Liver (tissue), 9 donors: ENCODE results near the gene PAX4. TPM values are rescaled to one million over a fixed set of nuclear protein-coding genes. Genes with fewer than 3 reads are reported as not detected.

Experiments
- DNase-seq: peaks from one replicate; pipeline ENCODE4 v3.0.0-alpha.2; 2017; ENCODE audit warnings: low spot score
- H3K27ac ChIP-seq, 2 donors: one replicate each; pipeline ENCODE4 v1.7.0; 2013; ENCODE audit warnings: inconsistent platforms in 2 of 2, low read length in 2 of 2, control low read depth in 1 of 2, low read depth in 1 of 2, mild to moderate bottlenecking in 1 of 2
- H3K27me3 ChIP-seq, 4 donors: one replicate each; pipeline versions ENCODE4 v1.6.1 to v1.7.0; 2013; ENCODE audit warnings: low read length in 3 of 4, inconsistent platforms in 1 of 4, mild to moderate bottlenecking in 1 of 4, moderate library complexity in 1 of 4; ENCODE audit not compliant: control insufficient read depth in 4 of 4, insufficient read depth in 4 of 4
- H3K36me3 ChIP-seq, 4 donors: one replicate each; pipeline versions ENCODE4 v1.6.1 to v1.7.0; 2013; ENCODE audit warnings: low read length in 3 of 4, mild to moderate bottlenecking in 3 of 4, low read depth in 1 of 4, moderate library complexity in 1 of 4; ENCODE audit not compliant: control insufficient read depth in 4 of 4, insufficient read depth in 3 of 4
- H3K4me1 ChIP-seq, 4 donors: one replicate each; pipeline versions ENCODE4 v1.6.1 to v1.7.0; 2013; ENCODE audit warnings: low read length in 3 of 4, mild to moderate bottlenecking in 3 of 4, moderate library complexity in 1 of 4; ENCODE audit not compliant: control insufficient read depth in 4 of 4, insufficient read depth in 4 of 4
- H3K4me3 ChIP-seq, 3 donors: one replicate each; pipeline versions ENCODE4 v1.6.1 to v1.7.0; 2013; ENCODE audit warnings: low read length in 3 of 3, control low read depth in 1 of 3, low read depth in 1 of 3, mild to moderate bottlenecking in 1 of 3
- H3K9ac ChIP-seq, 2 donors: one replicate each; pipeline ENCODE4 v1.7.0; 2013; ENCODE audit warnings: low read length in 2 of 2, mild to moderate bottlenecking in 2 of 2, moderate library complexity in 2 of 2, control low read depth in 1 of 2, low read depth in 1 of 2
- H3K9me3 ChIP-seq, 4 donors: one replicate each; pipeline versions ENCODE4 v1.6.1 to v1.7.0; 2013; ENCODE audit warnings: low read length in 3 of 4; ENCODE audit not compliant: control insufficient read depth in 4 of 4
- FOXA1 ChIP-seq: IDR thresholded peaks from 2 replicates; pipeline ENCODE4 v1.6.1; 2016; ENCODE audit warnings: antibody characterized with exemption
- FOXA2 ChIP-seq: IDR thresholded peaks from 2 replicates; pipeline ENCODE4 v1.6.1; 2016; ENCODE audit warnings: antibody characterized with exemption
- GABPA ChIP-seq, 2 donors: IDR thresholded peaks in 1 of 2; conservative IDR thresholded peaks in 1 of 2; 2 replicates each; pipeline ENCODE4 v1.6.1; 2016; ENCODE audit warnings: antibody characterized with exemption in 2 of 2, mild to moderate bottlenecking in 1 of 2, moderate library complexity in 1 of 2
- HNF4A ChIP-seq, 2 donors: conservative IDR thresholded peaks; 2 replicates each; pipeline ENCODE4 v1.6.1; 2016; ENCODE audit warnings: antibody characterized with exemption in 2 of 2, mild to moderate bottlenecking in 2 of 2
- HNF4G ChIP-seq: IDR thresholded peaks from 2 replicates; pipeline ENCODE4 v1.6.1; 2016; ENCODE audit warnings: antibody characterized with exemption
- RAD21 ChIP-seq, 2 donors: IDR thresholded peaks; 2 replicates each; pipeline ENCODE4 v1.6.1; 2016; ENCODE audit warnings: antibody characterized with exemption in 2 of 2, mild to moderate bottlenecking in 2 of 2
- RXRA ChIP-seq, 2 donors: IDR thresholded peaks; 2 replicates each; pipeline ENCODE4 v1.6.1; 2017 to 2018; ENCODE audit warnings: antibody characterized with exemption in 2 of 2, mild to moderate bottlenecking in 1 of 2
- SP1 ChIP-seq: IDR thresholded peaks from 2 replicates; pipeline ENCODE4 v1.6.1; 2018; ENCODE audit warnings: antibody characterized with exemption, mild to moderate bottlenecking
- TAF1 ChIP-seq: conservative IDR thresholded peaks from 2 replicates; pipeline ENCODE4 v1.6.1; 2016; ENCODE audit warnings: antibody characterized with exemption, mild to moderate bottlenecking
- WGBS: extraction: QIAGEN DNeasy Blood & Tissue Kit; methylation state at CpG from one replicate; pipeline ENCODE4 v1.1.7; 2013; 5-methylcytosine and 5-hydroxymethylcytosine counted together
- polyA plus RNA-seq, 2 donors: library from polyadenylated mRNA; stranded (reverse) in 1 of 2; unstranded in 1 of 2; fragments of 200-250 nt in 1 of 2; fragments of >200 nt in 1 of 2; fragmentation: Nextera tagmentation in 1 of 2; extraction: Ambion mirVana in 1 of 2; gene quantifications; one replicate each; pipeline versions ENCODE4 v1.2.1 to v1.2.3, GENCODE V29; 2013 to 2015
- total RNA-seq, 2 donors: library from RNA; depleted of rRNA; stranded (reverse); fragments of >200 nt; gene quantifications; one replicate each; pipeline ENCODE4 v1.2.3, GENCODE V29; 2014
- TF ChIP-seq, protein P1 (sequence below): IDR thresholded peaks from 2 replicates; pipeline ENCODE4 v1.6.1; 2016; ENCODE audit warnings: antibody characterized with exemption
- TF ChIP-seq, protein P2 (sequence below): fragments of 150-350 bp; IDR thresholded peaks from 2 replicates; pipeline ENCODE4 v1.5.1; 2017; ENCODE audit warnings: improper control_type of control experiment, low read depth, low read length; ENCODE audit not compliant: missing input control
- TF ChIP-seq, protein P3 (sequence below): IDR thresholded peaks from 2 replicates; pipeline ENCODE4 v1.6.1; 2016; ENCODE audit warnings: antibody characterized with exemption, mild to moderate bottlenecking
- TF ChIP-seq, protein P4 (sequence below): IDR thresholded peaks from 2 replicates; pipeline ENCODE4 v1.6.1; 2016; ENCODE audit warnings: antibody characterized with exemption
- donor health status: healthy.
- donor health status: healthy.
- donor health status: healthy.
- donor health status: healthy.
- donor health status: healthy.

Gene PAX4
- total and polyA plus RNA-seq, 4 donors: not detected

DNA sequence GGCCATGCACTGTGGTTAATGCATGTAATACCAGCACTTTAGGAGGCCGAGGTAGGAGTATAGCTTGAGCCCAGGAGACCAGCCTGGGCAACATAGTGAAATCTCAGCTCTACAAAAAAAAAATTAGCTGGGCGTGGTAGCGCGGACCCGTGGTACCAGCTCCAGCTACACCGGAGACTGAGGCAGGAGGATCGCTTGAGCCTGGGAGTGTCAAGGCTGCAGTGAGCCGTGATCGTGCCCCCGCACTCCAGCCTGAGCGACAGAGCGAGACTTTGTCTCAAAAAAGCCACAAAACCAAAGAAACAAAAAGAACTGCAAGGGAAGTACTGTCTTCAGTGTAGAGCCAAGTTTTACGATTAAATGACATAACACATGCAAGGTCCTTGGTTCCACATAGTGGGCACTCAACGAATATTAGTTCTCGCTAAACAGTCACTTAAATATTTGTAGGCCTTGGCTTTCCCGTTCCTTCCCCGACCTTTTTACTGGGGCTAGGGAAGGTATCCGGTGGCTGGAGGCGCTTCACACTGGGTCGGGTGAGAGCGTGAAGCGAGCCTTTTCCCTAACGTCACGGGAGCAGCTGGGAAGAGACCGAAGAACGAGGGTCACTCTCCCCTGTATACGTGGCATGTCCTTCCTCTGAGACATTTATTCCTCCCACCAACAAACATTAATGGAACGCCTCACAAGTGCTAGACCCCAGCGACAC, 33.1 kb upstream of the PAX4 start:
- H3K36me3 ChIP-seq: no peaks in the 10 kb centered on the region
- H3K4me1 ChIP-seq: peaks cover 4 to 38% (median 23%) of the 10 kb centered on the region in 4 donors
- peak overlapping the region; percentile 57 to 80 (median 72) for H3K4me3 ChIP-seq
- 41% methylated on average over 29 of the region's 29 CpGs for WGBS
- peak overlapping the region; percentile 69 to 90 for H3K9ac ChIP-seq
- DNase-seq: no peak
- peak overlapping the region; percentile 92 to 96 for H3K27ac ChIP-seq
- TF ChIP-seq, protein P1, sequence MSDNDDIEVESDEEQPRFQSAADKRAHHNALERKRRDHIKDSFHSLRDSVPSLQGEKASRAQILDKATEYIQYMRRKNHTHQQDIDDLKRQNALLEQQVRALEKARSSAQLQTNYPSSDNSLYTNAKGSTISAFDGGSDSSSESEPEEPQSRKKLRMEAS: peak; percentile 28
- no peak for TF ChIP-seq FOXA1
- H3K9me3 ChIP-seq: no peaks in the 10 kb centered on the region
- H3K27me3 ChIP-seq: no peaks in the 10 kb centered on the region

DNA sequence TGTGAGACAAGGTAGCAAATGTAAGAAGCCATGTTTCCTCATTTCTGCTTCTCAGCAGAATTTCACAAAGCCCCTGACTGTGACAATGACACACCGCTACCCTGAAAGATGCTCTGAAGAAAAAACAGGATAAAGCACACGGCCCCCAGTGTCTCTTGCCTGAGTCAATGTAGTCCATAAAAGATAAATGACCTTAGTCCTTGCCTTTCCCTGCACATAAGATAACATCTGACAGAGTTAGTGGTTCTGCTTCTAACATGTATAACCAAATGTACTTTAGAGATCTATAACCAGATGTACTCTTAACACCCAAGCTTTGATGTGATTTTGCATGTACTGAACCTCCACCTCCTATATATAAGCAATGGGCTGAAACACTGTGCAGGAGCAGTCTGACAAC, 31.0 kb upstream of the PAX4 start:
- peaks cover 3 to 19% (median 10%) of the 10 kb centered on the region in 4 donors for H3K4me1 ChIP-seq
- WGBS: 88% methylated on average over 2 of the region's 2 CpGs
- no peaks in the 10 kb centered on the region for H3K9me3 ChIP-seq
- no peak overlapping the region for H3K4me3 ChIP-seq
- H3K27ac ChIP-seq: no peak overlapping the region
- H3K27me3 ChIP-seq: no peaks in the 10 kb centered on the region
- DNase-seq: no peak
- no peak overlapping the region for H3K9ac ChIP-seq
- TF ChIP-seq HNF4A (conservative IDR thresholded peaks at IDR 0.05) (no peak), FOXA1 (no peak), HNF4G (no peak), GABPA (IDR thresholded peaks at IDR 0.05 in 1 of 2, conservative IDR thresholded peaks at IDR 0.05 in 1 of 2) (no peak), RAD21 (IDR thresholded peaks at IDR 0.05) (no peak), FOXA2 (no peak), TAF1 (no peak), RXRA (IDR thresholded peaks at IDR 0.05) (no peak), SP1 (no peak)
- TF ChIP-seq, protein P2, sequence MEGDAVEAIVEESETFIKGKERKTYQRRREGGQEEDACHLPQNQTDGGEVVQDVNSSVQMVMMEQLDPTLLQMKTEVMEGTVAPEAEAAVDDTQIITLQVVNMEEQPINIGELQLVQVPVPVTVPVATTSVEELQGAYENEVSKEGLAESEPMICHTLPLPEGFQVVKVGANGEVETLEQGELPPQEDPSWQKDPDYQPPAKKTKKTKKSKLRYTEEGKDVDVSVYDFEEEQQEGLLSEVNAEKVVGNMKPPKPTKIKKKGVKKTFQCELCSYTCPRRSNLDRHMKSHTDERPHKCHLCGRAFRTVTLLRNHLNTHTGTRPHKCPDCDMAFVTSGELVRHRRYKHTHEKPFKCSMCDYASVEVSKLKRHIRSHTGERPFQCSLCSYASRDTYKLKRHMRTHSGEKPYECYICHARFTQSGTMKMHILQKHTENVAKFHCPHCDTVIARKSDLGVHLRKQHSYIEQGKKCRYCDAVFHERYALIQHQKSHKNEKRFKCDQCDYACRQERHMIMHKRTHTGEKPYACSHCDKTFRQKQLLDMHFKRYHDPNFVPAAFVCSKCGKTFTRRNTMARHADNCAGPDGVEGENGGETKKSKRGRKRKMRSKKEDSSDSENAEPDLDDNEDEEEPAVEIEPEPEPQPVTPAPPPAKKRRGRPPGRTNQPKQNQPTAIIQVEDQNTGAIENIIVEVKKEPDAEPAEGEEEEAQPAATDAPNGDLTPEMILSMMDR: no peak
- TF ChIP-seq, protein P3, sequence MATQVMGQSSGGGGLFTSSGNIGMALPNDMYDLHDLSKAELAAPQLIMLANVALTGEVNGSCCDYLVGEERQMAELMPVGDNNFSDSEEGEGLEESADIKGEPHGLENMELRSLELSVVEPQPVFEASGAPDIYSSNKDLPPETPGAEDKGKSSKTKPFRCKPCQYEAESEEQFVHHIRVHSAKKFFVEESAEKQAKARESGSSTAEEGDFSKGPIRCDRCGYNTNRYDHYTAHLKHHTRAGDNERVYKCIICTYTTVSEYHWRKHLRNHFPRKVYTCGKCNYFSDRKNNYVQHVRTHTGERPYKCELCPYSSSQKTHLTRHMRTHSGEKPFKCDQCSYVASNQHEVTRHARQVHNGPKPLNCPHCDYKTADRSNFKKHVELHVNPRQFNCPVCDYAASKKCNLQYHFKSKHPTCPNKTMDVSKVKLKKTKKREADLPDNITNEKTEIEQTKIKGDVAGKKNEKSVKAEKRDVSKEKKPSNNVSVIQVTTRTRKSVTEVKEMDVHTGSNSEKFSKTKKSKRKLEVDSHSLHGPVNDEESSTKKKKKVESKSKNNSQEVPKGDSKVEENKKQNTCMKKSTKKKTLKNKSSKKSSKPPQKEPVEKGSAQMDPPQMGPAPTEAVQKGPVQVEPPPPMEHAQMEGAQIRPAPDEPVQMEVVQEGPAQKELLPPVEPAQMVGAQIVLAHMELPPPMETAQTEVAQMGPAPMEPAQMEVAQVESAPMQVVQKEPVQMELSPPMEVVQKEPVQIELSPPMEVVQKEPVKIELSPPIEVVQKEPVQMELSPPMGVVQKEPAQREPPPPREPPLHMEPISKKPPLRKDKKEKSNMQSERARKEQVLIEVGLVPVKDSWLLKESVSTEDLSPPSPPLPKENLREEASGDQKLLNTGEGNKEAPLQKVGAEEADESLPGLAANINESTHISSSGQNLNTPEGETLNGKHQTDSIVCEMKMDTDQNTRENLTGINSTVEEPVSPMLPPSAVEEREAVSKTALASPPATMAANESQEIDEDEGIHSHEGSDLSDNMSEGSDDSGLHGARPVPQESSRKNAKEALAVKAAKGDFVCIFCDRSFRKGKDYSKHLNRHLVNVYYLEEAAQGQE: no peak
- TF ChIP-seq, protein P4, sequence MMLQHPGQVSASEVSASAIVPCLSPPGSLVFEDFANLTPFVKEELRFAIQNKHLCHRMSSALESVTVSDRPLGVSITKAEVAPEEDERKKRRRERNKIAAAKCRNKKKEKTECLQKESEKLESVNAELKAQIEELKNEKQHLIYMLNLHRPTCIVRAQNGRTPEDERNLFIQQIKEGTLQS: no peak
- TF ChIP-seq, protein P1: no peak
- no peaks in the 10 kb centered on the region for H3K36me3 ChIP-seq
